Activated naive CD4-positive, alpha-beta T cell treated with anti-CD3 and anti-CD28 coated beads, Interleukin-2, amount 50 U/mL, for 16 hours (primary cell): ENCODE results near the gene PHACTR3.

Source experiments
- DNase-seq: peaks from one replicate; pipeline ENCODE4 v3.0.0-alpha.2; 2020

Gene PHACTR3

GRCh38 chr20:59708326-59708725, 104.0 kb downstream of the PHACTR3 start:
- no peak for DNase-seq

- no peak for DNase-seq
These were observed 105.3 kb downstream of the PHACTR3 start for GRCh38 chr20:59709636-59710035.

GRCh38 chr20:59718071-59718470, 113.7 kb downstream of the PHACTR3 start:
- DNase-seq, result no peak

GRCh38 chr20:59718751-59719150, 114.4 kb downstream of the PHACTR3 start:
- no peak for DNase-seq

- no peak for DNase-seq
These were observed 115.7 kb downstream of the PHACTR3 start for GRCh38 chr20:59720013-59720412.

- DNase-seq, result no peak
These were observed 117.0 kb downstream of the PHACTR3 start for GRCh38 chr20:59721386-59721785.

- no peak for DNase-seq
These were observed 118.8 kb downstream of the PHACTR3 start for GRCh38 chr20:59723108-59723500.

GRCh38 chr20:59723607-59724456, 119.5 kb downstream of the PHACTR3 start:
- no peak for DNase-seq

GRCh38 chr20:59724457-59725366, 120.4 kb downstream of the PHACTR3 start:
- no peak for DNase-seq

- DNase-seq, result no peak
These were observed 121.3 kb downstream of the PHACTR3 start for GRCh38 chr20:59725476-59726280.

- DNase-seq, result no peak
These were observed 121.9 kb downstream of the PHACTR3 start for GRCh38 chr20:59726281-59726595.

- DNase-seq, result no peak
These were observed 124.5 kb downstream of the PHACTR3 start for GRCh38 chr20:59728722-59729430.

- DNase-seq, result no peak
These were observed 125.2 kb downstream of the PHACTR3 start for GRCh38 chr20:59729506-59729905.

- no peak for DNase-seq
These were observed 126.4 kb downstream of the PHACTR3 start for GRCh38 chr20:59730722-59731121.

- DNase-seq, result no peak
These were observed 127.0 kb downstream of the PHACTR3 start for GRCh38 chr20:59731376-59731775.

- DNase-seq, result no peak
These were observed 129.0 kb downstream of the PHACTR3 start for GRCh38 chr20:59733351-59733750.

GRCh38 chr20:59735486-59735885, 131.1 kb downstream of the PHACTR3 start:
- no peak for DNase-seq

GRCh38 chr20:59735917-59736316, 131.6 kb downstream of the PHACTR3 start:
- no peak for DNase-seq

GRCh38 chr20:59736366-59736765, 132.0 kb downstream of the PHACTR3 start:
- no peak for DNase-seq

GRCh38 chr20:59737073-59737666, 132.8 kb downstream of the PHACTR3 start:
- no peak for DNase-seq

- no peak for DNase-seq
These were observed 133.5 kb downstream of the PHACTR3 start for GRCh38 chr20:59737816-59738215.

GRCh38 chr20:59738851-59739250, 134.5 kb downstream of the PHACTR3 start:
- no peak for DNase-seq
